Islet of Langerhans (tissue), 1 donor: ENCODE measurements around the gene BCKDHA.
"Not testable (repeated sequence)": the region's sequence is repeated elsewhere in the genome, so short reads cannot be mapped to it uniquely, and the experiment has no call there.

ENCODE experiments used
- FAIRE-seq: peaks from one replicate; lab custom pipeline; 2011; peaks lifted over from hg19 to GRCh38; lab: Jason Lieb, UNC

BCKDHA gene

GRCh38 chr19:41367848-41368301, 29.7 kb upstream of the BCKDHA start:
- FAIRE-seq = no peak

- FAIRE-seq = no peak
These were observed 27.8 kb upstream of the BCKDHA start for GRCh38 chr19:41369769-41370168.

- not testable (repeated sequence) for FAIRE-seq
These were observed 26.5 kb upstream of the BCKDHA start for GRCh38 chr19:41371119-41371518.

GRCh38 chr19:41371541-41371940, 26.1 kb upstream of the BCKDHA start:
- FAIRE-seq = no peak

GRCh38 chr19:41372501-41372900, 25.1 kb upstream of the BCKDHA start:
- no peak for FAIRE-seq

GRCh38 chr19:41373993-41374392, 23.6 kb upstream of the BCKDHA start:
- no peak for FAIRE-seq

- no peak for FAIRE-seq
These were observed 21.2 kb upstream of the BCKDHA start, which contains the start of gene TMEM91 for GRCh38 chr19:41376241-41376997. Gene TMEM91, plus strand, starts transcription at chr19:41376533. Its CDS starts 1,777 bp downstream, at chr19:41378310.

GRCh38 chr19:41376998-41377365, 20.6 kb upstream of the BCKDHA start:
- FAIRE-seq = no peak

GRCh38 chr19:41377977-41378709, 19.5 kb upstream of the BCKDHA start:
- FAIRE-seq = no peak

GRCh38 chr19:41381536-41381935, 16.1 kb upstream of the BCKDHA start:
- FAIRE-seq = not testable (repeated sequence)

- no peak for FAIRE-seq
These were observed 13.3 kb upstream of the BCKDHA start for GRCh38 chr19:41384351-41384750.

- FAIRE-seq = no peak
These were observed 11.2 kb upstream of the BCKDHA start for GRCh38 chr19:41386442-41386841.

GRCh38 chr19:41391618-41392017, 6.0 kb upstream of the BCKDHA start:
- FAIRE-seq = no peak

- no peak for FAIRE-seq
These were observed 4.8 kb upstream of the BCKDHA start for GRCh38 chr19:41392775-41393174.

GRCh38 chr19:41395355-41395754, 2.3 kb upstream of the BCKDHA start:
- no peak for FAIRE-seq

GRCh38 chr19:41398050-41398418, 416 bp downstream of the BCKDHA start:
- FAIRE-seq = no peak

- FAIRE-seq = no peak
These were observed 980 bp downstream of the BCKDHA start for GRCh38 chr19:41398598-41398997.

GRCh38 chr19:41399091-41399490, 1.5 kb downstream of the BCKDHA start:
- no peak for FAIRE-seq

GRCh38 chr19:41399525-41399924, 1.9 kb downstream of the BCKDHA start:
- FAIRE-seq = no peak

GRCh38 chr19:41401483-41401882, 3.9 kb downstream of the BCKDHA start:
- FAIRE-seq = no peak

- no peak for FAIRE-seq
These were observed 4.4 kb downstream of the BCKDHA start for GRCh38 chr19:41402010-41402409.

- no peak for FAIRE-seq
These were observed 5.8 kb downstream of the BCKDHA start for GRCh38 chr19:41403181-41403970.

GRCh38 chr19:41405776-41406175, 8.2 kb downstream of the BCKDHA start:
- FAIRE-seq = no peak
